Fibroblast of skin of scalp (primary cell): ENCODE data around the gene PPP1R9A.
A peak's percentile ranks its signal among the peaks of the same experiment; 100 is the strongest.

Experiments
- DNase-seq: peaks from one replicate; pipeline ENCODE4 v3.0.0-alpha.2; 2013

PPP1R9A gene

DNA sequence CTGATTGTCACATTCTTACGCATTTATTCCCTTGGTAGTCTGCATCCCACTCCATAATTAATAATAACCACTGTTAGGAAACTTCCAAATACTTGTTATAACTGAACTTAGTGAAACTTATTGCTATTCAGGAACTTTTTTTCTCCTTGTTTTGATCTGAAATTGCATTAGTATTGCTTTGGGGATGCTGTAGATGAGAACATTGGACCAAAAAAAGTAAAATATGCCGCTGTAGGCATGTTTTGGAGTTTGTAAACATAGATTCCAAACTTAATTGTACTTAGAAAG is 1.7 kb downstream of the PPP1R9A start:
- DNase-seq, result no peak

DNA sequence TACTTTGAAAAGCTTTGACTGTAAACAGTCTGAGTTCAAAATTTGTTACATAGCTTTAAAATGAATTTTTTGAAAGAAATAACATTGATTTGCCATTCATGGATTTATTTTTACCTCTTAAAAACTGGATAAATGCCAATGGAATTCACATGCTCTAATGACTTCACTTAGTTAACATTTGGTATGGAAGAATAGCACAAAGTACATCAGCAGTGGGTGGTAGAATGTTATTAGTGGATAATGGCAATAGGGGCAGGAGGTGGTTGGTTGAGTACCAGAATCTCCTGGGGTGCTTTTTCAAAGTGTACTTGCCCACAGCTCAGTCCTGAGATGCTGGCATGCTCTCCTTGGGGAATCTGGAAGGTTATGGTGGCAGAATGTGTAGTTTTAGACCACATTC is 4.7 kb downstream of the PPP1R9A start:
- peak; percentile 11 for DNase-seq

GRCh38 chr7:94913391-94913790 is 6.0 kb downstream of the PPP1R9A start:
- no peak for DNase-seq

DNA sequence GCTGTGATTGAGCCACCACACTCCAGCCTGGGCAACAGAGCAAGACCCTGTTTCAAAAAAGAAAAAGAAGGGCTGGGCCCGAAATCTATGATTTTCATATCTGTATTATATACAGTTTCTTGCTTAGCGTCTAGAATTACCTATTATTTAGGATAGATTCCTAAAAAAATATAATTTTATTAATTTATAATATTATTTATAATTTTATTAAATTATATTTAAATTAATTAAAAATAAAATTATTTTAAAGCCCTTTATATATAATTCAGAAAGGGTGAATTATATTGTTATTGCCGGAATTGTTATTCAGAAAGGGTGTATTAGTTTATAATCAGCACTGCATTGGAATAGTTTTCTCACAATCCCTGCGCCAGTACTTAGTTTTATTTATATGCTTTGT is 14.5 kb downstream of the PPP1R9A start:
- DNase-seq, result no peak

- peak; percentile 4 for DNase-seq
Measured at GRCh38 chr7:94922457-94922856, 15.1 kb downstream of the PPP1R9A start.

- no peak for DNase-seq
Measured at GRCh38 chr7:94923412-94923811, 16.0 kb downstream of the PPP1R9A start.

DNA sequence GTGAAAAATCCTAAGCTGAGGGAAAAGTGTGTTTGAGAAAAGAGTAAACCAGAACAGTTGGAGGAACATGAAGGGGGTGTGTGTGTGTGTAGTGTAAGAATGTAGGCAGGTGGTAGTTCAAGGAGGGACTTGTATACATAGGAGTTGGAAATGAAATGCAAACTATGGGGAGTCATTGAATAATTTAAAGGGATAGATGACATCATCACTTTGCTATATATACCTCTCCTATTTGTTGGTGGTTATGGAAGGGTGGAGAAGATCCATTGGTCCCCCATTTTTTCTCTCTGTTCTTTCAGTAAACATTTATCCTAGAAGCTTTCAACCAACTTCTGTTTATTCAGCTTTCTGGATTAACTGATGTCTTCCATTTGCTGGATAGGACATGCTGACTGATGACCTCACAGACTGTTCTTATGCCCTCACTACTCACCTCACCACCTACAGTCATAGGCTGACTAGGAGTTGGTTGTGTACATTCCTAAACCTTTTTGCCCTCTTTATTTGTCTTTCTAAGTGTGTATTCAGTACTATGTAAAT is 20.8 kb downstream of the PPP1R9A start:
- DNase-seq, result no peak

GRCh38 chr7:94933256-94933990 is 26.0 kb downstream of the PPP1R9A start:
- no peak for DNase-seq

GRCh38 chr7:94939395-94939794 is 32.0 kb downstream of the PPP1R9A start:
- DNase-seq, result no peak

DNA sequence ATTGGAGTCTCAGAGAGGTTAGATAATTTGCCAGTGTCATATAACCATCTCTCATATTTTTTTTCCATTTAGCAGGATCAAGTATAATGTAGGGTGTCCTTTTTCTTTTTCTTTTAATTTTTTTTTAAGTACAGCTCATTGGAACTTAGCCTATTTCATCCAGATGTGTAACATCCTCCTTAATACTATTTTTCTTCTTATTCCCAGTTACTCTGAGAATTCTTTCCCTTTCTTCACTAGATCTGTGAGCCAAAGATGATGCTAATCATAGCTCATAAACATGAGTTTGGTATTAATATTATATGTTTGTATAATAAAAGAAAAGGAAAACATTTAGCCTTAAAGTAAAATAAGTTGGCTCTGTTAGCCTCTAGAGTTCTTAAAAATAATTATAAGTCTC is 32.8 kb downstream of the PPP1R9A start:
- no peak for DNase-seq

- DNase-seq, result no peak
Measured at GRCh38 chr7:94941844-94942632, 34.6 kb downstream of the PPP1R9A start.

DNA sequence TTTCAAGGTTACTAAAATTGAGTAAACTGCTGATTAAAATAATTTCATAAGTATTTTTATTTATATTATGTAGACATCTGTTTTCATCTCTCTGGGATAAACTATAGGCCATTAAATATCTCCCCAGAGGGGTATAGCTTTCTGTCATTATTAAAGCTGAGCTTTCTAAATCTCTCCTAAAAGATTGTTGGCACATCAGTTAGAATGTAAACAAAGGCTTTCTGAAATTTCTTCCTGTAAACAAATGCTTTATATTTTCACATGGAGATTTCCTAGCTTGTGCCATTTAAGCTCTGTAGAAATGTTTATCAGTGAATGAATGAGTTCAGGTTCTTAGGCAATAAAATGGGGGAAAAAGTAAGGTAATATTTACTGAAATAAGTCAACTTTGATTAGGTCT is 35.7 kb downstream of the PPP1R9A start:
- no peak for DNase-seq

DNA sequence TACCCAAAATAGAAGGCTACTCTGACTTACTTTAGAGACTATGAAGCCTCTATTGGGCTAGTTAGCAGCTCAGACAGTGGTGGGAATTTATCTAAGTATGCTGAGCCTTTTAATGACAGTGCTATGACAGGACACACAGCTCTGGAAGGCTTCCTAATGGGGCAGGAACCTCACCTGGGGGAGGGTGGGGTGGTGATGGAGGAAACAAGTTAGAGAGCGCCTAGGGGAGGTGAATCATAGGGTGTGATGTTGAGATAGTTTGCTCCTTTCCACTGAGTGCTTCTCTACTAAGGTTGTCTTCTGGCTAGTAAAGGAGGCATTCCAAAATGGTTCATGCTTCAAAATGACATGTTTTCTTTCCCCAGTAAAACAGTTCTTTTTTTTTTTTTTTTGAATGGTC is 42.1 kb downstream of the PPP1R9A start:
- no peak for DNase-seq

- DNase-seq, result no peak
Measured at GRCh38 chr7:94955807-94956206, 48.4 kb downstream of the PPP1R9A start.

DNA sequence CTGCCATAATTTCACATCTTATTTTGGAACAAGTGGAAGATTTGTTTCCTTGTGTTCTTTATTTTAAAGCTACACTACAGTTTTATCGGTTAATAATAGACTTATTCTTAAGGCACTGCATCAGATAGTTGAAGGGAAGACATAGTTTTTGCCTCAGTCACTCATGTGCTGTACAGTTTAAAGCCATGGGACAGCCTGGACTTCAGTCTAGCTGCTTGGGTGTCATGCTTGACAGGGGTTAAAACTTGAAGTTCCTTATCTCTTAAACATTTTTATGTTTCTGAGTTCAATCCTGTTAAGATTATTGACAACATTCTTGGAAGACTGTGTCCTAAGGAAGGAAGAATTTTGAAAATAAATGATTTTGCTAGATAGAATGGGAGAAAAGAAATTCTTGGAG is 49.7 kb downstream of the PPP1R9A start:
- no peak for DNase-seq

DNA sequence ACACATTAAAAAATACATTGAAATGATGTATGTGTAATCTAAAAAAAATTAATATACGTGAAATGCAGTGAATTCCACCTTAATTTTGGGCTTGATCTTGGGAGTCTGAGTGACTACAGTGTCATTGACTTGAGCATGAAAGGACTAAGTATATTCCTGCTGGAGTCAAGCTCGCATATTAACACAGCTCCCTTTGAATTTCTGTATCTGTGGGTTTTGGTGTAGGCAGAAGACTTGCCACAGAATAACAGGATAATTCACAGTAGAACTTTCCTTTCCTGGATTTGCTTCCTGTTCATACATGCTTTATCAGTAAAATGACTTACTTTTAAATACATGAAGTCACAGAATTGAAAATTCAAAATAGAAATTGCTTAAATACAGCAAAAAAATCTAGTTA is 55.3 kb downstream of the PPP1R9A start:
- DNase-seq, result no peak

DNA sequence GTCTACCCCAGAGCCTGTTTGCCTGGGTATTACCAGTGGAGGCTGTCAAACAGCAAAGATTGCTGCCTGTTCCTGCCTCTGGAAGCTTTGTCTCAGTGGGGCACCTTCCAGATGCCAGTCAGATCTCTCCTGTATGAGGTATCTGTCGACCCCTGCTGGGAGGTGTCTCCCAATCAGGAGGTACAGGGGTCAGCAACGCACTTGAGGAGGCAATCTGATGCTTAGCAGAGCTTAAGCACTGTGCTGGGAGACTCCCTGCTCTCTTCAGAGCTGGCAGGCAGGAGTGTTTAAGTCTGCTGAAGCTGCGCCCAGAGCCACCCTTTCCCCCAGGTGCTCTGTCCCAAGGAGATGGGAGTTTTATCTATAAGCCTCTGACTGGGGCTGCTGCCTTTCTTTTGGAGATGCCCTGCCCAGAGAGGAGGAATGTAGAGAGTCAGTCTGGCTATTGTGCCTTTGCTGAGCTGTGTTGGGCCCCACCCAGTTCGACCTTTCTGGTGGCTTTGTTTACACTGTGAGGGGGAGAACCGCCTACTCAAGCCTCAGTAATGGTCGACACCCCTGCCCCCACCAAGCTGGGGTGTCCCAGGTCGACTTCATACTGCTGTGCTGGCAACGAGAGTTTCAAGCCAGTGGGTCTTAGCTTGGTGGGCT is 62.2 kb downstream of the PPP1R9A start:
- no peak for DNase-seq

DNA sequence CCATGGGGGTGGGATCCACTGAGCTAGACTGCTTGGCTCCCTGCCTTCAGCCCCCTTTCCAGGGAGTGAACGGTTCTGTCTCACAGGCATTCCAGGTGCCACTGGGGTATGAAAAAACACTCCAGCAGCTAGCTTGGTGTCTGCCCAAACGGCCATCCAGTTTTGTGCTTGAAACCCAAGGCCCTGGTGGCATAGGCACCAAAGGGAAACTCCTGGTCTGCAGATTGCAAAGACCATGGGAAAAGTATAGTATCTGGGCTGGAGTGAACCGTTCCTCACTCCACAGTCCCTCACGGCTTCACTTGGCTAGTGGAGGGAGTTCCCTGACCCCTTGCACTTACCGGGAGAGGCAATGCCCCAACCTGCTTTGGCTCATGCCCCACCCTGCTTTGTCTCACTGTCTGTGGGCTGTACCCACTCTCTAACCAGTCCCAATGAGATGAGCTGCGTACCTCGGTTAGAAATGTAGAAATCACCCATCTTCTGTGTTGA is 62.7 kb downstream of the PPP1R9A start:
- DNase-seq, result no peak

- peak; percentile 68 for DNase-seq
Measured at GRCh38 chr7:94971051-94971867, 63.9 kb downstream of the PPP1R9A start.

- peak; percentile 54 for DNase-seq
Measured at GRCh38 chr7:94972296-94972695, 64.9 kb downstream of the PPP1R9A start.

GRCh38 chr7:94973844-94974243 is 66.5 kb downstream of the PPP1R9A start:
- no peak for DNase-seq

DNA sequence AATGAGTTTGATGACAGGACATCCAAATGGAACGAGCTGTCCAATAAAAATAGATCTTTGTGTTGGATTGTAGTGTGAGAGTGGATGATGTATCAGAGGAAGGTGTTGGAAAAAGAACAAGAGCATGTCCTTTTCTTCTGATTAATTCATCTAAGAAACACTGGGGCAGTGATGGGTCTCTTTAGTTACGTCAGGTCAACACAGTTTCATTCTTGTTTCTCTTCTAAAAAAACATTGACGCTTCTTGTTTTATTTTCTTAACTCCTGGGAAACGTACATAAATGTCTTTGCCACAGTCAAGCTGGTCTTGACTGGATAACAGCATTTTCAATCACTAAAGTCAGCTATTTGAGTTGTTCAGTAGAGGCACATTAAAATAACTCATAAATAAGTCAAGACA is 67.0 kb downstream of the PPP1R9A start:
- DNase-seq, result no peak

DNA sequence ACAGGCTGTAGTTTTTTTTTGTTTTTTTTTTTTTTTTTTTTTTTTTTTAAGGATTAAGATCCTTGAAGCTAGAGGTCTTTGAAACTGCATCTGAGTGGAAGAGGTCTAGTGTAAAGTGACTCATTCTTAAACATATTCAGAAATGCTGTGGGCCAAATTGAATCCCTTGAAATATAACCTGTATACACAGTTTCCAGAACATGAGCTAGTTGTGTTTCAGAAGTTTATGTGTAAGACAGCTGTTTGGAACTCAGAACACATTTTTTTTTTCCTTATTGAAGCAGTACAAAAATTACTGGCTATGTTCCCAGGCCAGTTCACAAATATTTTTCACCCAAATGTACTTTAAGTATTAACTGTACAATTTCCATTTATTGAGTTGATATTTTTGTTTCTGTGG is 67.9 kb downstream of the PPP1R9A start:
- peak; percentile 40 for DNase-seq
